ENCODE data around the gene EXOC7.
"Not testable (repeated sequence)": the region's sequence is repeated elsewhere in the genome, so short reads cannot be mapped to it uniquely, and the experiment has no call there.

The EXOC7 gene

DNA sequence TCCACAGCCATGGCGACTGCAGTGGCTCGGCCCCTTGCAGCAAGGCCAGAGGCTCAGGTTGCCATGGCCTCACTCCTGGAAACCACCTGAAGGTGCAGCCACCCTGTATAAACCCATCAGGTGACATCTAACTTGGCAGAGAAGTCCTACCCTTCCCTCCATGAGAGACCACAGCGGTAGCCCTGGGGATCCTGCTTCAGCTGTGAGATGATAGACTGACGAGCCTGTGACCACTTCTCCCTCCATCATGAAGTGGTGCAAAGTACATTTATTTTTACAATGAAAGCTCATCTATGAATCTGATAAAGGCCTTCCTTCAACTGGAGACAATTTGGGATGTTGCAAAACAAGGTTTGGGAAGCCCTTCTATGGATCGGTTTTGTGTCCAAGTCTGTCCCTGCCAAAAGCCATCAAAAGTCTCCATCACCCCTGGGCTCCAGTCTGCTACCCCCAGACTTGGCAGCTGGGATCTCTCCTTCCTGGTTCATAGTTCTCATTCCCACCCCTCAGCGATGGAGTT lies 22.8 kb downstream of the EXOC7 start:
- H3K36me3 ChIP-seq: peaks cover 47% of the 10 kb centered on the region

DNA sequence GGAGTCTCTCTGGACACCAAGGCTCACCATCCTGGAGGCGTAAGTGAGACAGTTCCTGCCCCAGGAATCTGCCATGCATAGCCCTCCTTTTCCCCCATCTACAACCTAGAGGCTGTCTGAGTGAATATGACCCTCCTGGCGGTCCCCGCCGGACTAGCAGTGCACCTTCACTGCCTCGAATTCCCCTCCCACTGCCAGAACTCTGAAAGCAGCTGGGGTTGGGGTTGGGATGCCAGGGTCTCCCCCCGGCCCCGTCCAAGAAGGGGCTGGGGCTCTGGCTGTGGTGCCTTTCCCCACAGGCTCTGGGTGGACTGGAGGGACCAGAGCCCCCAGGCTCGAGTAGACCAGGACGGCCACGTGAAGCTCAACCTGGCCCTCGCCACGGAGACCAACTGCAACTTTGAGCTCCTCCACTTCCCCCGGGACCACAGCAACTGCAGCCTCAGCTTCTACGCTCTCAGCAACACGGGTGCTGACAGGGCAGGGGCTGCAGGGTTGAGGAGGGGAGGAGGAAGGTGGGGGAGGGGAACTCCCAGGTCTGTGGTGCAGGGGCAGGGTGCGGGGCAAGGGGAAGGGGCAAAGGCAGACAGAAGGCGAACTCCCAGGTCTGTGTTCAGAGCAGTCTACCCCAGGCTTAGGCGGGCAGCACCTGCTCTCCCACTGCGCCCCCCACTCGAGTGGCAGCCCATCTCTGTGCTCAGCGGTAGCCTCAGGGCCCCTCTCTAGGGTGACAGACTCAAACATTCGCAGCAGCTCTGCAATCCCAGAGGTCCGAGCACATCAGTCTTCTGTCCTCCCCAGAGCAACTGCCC lies 23.4 kb downstream of the EXOC7 start:
- no peak overlapping the region for H3K27ac ChIP-seq
- H3K27me3 ChIP-seq: peaks cover 57% of the 10 kb centered on the region
- TF ChIP-seq, protein P1, sequence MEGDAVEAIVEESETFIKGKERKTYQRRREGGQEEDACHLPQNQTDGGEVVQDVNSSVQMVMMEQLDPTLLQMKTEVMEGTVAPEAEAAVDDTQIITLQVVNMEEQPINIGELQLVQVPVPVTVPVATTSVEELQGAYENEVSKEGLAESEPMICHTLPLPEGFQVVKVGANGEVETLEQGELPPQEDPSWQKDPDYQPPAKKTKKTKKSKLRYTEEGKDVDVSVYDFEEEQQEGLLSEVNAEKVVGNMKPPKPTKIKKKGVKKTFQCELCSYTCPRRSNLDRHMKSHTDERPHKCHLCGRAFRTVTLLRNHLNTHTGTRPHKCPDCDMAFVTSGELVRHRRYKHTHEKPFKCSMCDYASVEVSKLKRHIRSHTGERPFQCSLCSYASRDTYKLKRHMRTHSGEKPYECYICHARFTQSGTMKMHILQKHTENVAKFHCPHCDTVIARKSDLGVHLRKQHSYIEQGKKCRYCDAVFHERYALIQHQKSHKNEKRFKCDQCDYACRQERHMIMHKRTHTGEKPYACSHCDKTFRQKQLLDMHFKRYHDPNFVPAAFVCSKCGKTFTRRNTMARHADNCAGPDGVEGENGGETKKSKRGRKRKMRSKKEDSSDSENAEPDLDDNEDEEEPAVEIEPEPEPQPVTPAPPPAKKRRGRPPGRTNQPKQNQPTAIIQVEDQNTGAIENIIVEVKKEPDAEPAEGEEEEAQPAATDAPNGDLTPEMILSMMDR (IDR thresholded peaks at IDR 0.05): no peak
- H3K9me3 ChIP-seq: no peaks in the 10 kb centered on the region
- no peak overlapping the region for H3K4me3 ChIP-seq (ENCODE audit: low read depth in 1 of 2, low read length in 1 of 2)
- peaks cover 41% of the 10 kb centered on the region for H3K36me3 ChIP-seq
- peaks cover 32 to 36% of the 10 kb centered on the region in 2 experiments for H3K4me1 ChIP-seq (ENCODE audit: control insufficient read depth in 1 of 2, insufficient read depth in 1 of 2, low read depth in 1 of 2, low read length in 1 of 2)

More for the DNA sequence above, 22.8 kb downstream of the EXOC7 start:
- Histone ChIP-seq H3K9me3 (no peaks in the 10 kb centered on the region), H3K27ac (no peak overlapping the region), H3K4me3 (ENCODE audit: low read depth in 1 of 2, low read length in 1 of 2) (no peak overlapping the region), H3K27me3 (peaks cover 50% of the 10 kb centered on the region), H3K4me1 (ENCODE audit: control insufficient read depth in 1 of 2, insufficient read depth in 1 of 2, low read depth in 1 of 2, low read length in 1 of 2) (peaks cover 25 to 29% of the 10 kb centered on the region in 2 experiments)
- TF ChIP-seq, protein P1 (IDR thresholded peaks at IDR 0.05): no peak

DNA sequence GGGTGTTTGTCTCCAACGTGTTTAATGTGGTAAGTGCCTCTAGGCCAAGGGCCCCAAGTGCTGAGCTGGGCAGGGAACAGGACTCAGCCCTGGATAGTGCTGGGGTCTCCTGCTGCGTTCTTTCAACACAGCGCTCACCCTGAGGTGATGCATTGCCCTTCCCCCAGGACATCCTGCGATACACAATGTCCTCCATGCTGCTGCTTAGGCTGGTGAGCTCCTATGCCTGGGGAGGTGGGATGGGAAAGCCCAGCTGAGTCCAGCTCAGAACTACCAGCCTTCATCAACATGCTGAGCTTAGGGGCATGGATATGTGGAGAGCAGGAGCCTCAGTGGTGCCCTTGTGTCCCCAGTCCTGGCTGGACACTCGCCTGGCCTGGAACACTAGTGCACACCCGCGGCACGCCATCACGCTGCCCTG lies 24.0 kb downstream of the EXOC7 start:
- TF ChIP-seq, protein P1 (IDR thresholded peaks at IDR 0.05): no peak
- Histone ChIP-seq H3K27me3 (peaks cover 63% of the 10 kb centered on the region), H3K4me1 (ENCODE audit: control insufficient read depth in 1 of 2, insufficient read depth in 1 of 2, low read depth in 1 of 2, low read length in 1 of 2) (peaks cover 38 to 42% of the 10 kb centered on the region in 2 experiments)

DNA sequence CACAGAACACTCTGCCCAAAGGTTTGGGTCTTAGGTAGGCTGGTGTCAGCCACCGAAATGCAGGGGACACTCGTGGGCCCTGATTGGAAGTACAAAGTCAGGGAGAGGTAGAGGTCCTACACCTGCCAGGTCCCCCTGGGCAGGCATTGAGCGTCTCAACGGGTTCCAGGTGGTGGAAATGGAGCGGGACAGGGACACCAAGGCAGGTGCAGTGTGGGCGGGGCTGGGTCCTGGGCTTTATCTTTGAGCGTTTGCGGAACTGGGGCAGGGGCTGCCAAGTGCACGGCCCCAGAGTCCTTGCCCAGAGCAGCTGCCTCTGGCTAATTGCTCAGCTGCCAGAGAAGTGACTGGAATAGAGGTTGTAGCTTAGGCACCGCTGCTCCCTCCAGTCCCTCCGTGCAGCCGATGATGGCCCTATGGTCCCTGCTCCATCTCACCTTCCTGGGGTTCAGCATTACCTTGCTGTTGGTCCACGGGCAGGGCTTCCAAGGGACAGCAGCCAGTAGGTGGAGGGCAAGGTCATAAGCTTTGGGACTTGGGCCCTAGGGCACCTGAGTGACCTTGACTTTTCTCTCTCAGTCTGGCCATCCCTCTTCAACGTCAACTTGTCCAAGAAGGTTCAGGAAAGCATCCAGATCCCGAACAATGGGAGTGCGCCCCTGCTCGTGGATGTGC lies 24.6 kb downstream of the EXOC7 start, which contains the start of gene ZACN:
Gene ZACN, plus strand, starts transcription at position 323 of the 675 bp plus-strand sequence. Its CDS starts 83 bp downstream, at position 406.
- H3K4me1 ChIP-seq (ENCODE audit: control insufficient read depth in 1 of 2, insufficient read depth in 1 of 2, low read depth in 1 of 2, low read length in 1 of 2): peaks cover 43 to 46% of the 10 kb centered on the region in 2 experiments
- peaks cover 69% of the 10 kb centered on the region for H3K27me3 ChIP-seq
- H3K27ac ChIP-seq: no peak within 1 kb of the TSS
- TF ChIP-seq, protein P1 (IDR thresholded peaks at IDR 0.05): no peak
- no peaks in the 10 kb centered on the region for H3K9me3 ChIP-seq
- H3K4me3 ChIP-seq (ENCODE audit: low read depth in 1 of 2, low read length in 1 of 2): no peak within 1 kb of the TSS
- H3K36me3 ChIP-seq: peaks cover 29% of the 10 kb centered on the region

More for the DNA sequence above, 24.0 kb downstream of the EXOC7 start:
- Histone ChIP-seq H3K9me3 (no peaks in the 10 kb centered on the region), H3K4me3 (ENCODE audit: low read depth in 1 of 2, low read length in 1 of 2) (no peak overlapping the region), H3K27ac (no peak overlapping the region), H3K36me3 (peaks cover 34% of the 10 kb centered on the region)

DNA sequence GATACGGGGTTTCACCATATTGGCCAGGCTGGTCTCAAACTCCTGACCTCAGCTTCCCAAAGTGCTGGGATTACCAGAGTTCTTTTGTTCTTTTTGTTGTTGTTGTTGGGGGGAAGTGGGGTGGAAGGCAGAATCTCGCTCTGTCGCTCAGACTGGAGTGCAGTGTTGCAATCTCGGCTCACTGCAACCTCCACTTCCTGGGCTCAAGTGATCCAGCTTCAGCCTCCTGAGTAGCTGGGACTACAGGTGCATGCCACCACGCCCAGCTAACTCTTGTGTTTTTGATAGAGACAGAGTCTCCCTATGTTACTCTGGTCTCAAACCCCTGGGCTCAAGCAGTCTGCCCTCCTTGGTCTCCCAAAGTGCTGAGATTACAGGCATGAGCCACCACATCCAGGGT lies 25.2 kb downstream of the EXOC7 start:
- peaks cover 75% of the 10 kb centered on the region for H3K27me3 ChIP-seq
- H3K4me1 ChIP-seq (ENCODE audit: control insufficient read depth in 1 of 2, insufficient read depth in 1 of 2, low read depth in 1 of 2, low read length in 1 of 2): peaks cover 43 to 46% of the 10 kb centered on the region in 2 experiments
- H3K27ac ChIP-seq; H3K9me3 ChIP-seq; H3K4me3 ChIP-seq (ENCODE audit: low read depth in 1 of 2, low read length in 1 of 2): not testable (repeated sequence)
- peaks cover 23% of the 10 kb centered on the region for H3K36me3 ChIP-seq

All from neutrophil (primary cell).